Neural progenitor cell (in vitro differentiated cells): Measurements from ENCODE around the gene ASB10.

Experiments
- EZH2 ChIP-seq: fragments of 200-600 bp; sonication (generic); IDR thresholded peaks from 2 replicates; pipeline ENCODE4 v1.6.1; 2017; ENCODE audit warnings: antibody characterized with exemption, mild to moderate bottlenecking, moderate library complexity
- EZH2phosphoT487 ChIP-seq: fragments of 200-600 bp; sonication (generic); IDR thresholded peaks from 2 replicates; pipeline ENCODE4 v1.6.1; 2017; ENCODE audit warnings: antibody characterized with exemption
- TF ChIP-seq, protein P1 (sequence below): fragments of 200-600 bp; sonication (generic); IDR thresholded peaks from 2 replicates; pipeline ENCODE4 v1.5.1; 2017; ENCODE audit warnings: antibody characterized with exemption, mild to moderate bottlenecking

GRCh38 chr7:151168003-151168786 is 18.9 kb downstream of the ASB10 start:
- peak; percentile 72 for TF ChIP-seq EZH2phosphoT487
- TF ChIP-seq, protein P1, sequence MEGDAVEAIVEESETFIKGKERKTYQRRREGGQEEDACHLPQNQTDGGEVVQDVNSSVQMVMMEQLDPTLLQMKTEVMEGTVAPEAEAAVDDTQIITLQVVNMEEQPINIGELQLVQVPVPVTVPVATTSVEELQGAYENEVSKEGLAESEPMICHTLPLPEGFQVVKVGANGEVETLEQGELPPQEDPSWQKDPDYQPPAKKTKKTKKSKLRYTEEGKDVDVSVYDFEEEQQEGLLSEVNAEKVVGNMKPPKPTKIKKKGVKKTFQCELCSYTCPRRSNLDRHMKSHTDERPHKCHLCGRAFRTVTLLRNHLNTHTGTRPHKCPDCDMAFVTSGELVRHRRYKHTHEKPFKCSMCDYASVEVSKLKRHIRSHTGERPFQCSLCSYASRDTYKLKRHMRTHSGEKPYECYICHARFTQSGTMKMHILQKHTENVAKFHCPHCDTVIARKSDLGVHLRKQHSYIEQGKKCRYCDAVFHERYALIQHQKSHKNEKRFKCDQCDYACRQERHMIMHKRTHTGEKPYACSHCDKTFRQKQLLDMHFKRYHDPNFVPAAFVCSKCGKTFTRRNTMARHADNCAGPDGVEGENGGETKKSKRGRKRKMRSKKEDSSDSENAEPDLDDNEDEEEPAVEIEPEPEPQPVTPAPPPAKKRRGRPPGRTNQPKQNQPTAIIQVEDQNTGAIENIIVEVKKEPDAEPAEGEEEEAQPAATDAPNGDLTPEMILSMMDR, result peak; percentile 77
- TF ChIP-seq EZH2, result no peak
